ENCODE data around the gene PLEKHG3. TPM values are rescaled to one million over a fixed set of nuclear protein-coding genes. Genes with fewer than 3 reads are reported as not detected.

The PLEKHG3 gene
- total RNA-seq, 3 donors from 2014 or later = 1.1 to 6.7 (median 3.7) TPM

DNA sequence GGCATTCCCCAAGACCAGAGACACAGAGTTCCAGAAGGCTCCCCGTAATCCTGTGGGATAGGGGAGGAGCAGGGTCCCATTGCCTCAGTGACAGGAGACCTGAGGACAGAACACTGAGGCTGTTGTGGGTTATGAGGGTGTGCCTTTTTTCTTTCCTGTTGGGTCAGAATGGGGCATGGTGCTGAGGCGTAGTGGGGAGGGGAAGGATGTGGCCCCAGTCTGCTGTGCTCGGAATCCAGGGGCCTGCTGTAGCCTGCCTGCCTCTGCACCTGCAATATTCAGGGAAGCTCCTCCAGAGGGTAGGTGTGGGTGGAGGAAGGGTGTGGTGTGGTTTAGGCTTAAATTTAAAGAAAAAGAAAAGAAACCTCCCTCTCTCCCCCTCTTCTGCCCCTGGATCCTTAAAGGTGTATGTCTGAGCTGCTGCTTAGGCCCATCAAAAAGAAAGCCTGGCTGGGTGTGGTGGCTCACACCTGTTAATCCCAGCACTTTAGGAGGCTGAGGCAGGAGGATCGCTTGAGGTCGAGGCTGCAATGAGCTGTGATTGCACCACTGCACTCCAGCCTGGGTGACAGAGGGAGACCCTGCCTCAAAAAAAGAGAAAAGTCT is 18.7 kb downstream of the PLEKHG3 start:
- no peaks in the 10 kb centered on the region for H3K36me3 Mint-ChIP-seq (ENCODE audit: insufficient read depth)
- ATAC-seq (no peak), DNase-seq (no peak)
- H3K4me1 Mint-ChIP-seq (ENCODE audit: low read depth) = peaks cover 86% of the 10 kb centered on the region
- H3K4me3 Mint-ChIP-seq = peak overlapping the region; percentile 24
- H3K9me3 Mint-ChIP-seq = no peaks in the 10 kb centered on the region
- no peaks in the 10 kb centered on the region for H3K27me3 Mint-ChIP-seq (ENCODE audit: low read depth)

DNA sequence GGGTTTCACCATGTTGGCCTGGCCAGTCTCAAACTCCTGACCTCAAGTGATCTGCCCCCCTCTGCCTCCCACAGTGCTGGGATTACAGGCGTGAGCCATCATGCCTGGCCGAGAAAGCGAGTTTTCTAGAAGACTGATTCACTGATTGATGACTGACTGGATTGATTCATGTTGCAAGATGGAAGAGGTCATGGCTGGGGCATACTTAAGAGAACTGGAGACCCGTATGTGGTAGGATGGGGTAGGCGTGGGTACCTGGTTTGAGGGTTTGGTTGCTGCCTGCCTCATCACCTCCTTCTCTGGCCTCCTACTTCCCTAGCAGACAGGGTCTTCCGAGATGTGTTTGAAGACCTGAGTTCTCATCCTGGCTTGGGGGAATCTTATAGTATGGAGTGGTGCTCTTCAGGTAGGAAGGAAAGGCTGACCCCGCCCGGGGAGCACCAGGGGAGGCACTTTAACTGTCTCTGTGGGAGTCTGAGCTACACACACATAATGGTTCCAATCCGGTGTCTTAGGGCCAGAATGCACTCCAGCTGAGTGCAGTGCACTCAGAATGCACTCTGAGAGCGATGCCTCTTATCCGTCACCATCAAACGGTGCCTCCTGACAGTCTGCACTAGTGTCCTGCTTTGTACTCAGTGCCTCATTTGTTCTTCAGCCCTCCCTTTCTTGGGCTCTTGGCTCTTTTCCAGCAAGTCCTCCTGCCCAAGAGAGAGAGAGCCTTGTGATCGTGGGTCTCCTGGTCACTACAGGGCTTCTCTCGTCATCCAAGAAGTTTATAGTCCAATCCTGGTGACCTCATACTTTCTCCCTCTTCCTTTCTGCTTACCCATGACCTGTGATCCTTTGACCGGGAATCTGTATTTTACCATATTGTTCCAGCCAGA is 19.7 kb downstream of the PLEKHG3 start:
- H3K27me3 Mint-ChIP-seq (ENCODE audit: low read depth) = no peaks in the 10 kb centered on the region
- peaks cover 87% of the 10 kb centered on the region for H3K4me1 Mint-ChIP-seq (ENCODE audit: low read depth)
- peak; percentile 29 to 38 for ATAC-seq
- H3K4me3 Mint-ChIP-seq = peak overlapping the region; percentile 36
- H3K36me3 Mint-ChIP-seq (ENCODE audit: insufficient read depth) = no peaks in the 10 kb centered on the region
- no peak for DNase-seq
- H3K9me3 Mint-ChIP-seq = no peaks in the 10 kb centered on the region

DNA sequence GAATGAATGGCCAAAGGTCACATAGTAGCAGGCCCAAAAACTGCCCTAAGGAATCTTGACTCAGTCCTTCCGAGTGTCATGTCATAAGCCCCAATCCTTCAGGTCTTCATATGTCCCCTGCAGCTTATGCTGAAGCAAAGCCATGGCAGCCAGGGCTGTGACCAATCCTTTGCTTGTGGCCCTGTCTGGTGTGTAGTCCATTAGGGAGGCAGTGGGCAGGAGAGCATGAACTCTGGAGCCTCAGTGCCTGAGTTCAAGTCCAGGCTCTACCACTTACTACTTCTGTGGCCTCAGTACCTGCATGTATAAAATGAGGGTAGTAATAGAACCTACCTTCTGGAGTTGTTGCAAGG is 20.3 kb downstream of the PLEKHG3 start:
- H3K4me3 Mint-ChIP-seq = no peak overlapping the region
- ATAC-seq (no peak), DNase-seq (no peak)
- H3K9me3 Mint-ChIP-seq = no peaks in the 10 kb centered on the region
- H3K4me1 Mint-ChIP-seq (ENCODE audit: low read depth) = peaks cover 89% of the 10 kb centered on the region
- no peaks in the 10 kb centered on the region for H3K36me3 Mint-ChIP-seq (ENCODE audit: insufficient read depth)
- no peaks in the 10 kb centered on the region for H3K27me3 Mint-ChIP-seq (ENCODE audit: low read depth)

DNA sequence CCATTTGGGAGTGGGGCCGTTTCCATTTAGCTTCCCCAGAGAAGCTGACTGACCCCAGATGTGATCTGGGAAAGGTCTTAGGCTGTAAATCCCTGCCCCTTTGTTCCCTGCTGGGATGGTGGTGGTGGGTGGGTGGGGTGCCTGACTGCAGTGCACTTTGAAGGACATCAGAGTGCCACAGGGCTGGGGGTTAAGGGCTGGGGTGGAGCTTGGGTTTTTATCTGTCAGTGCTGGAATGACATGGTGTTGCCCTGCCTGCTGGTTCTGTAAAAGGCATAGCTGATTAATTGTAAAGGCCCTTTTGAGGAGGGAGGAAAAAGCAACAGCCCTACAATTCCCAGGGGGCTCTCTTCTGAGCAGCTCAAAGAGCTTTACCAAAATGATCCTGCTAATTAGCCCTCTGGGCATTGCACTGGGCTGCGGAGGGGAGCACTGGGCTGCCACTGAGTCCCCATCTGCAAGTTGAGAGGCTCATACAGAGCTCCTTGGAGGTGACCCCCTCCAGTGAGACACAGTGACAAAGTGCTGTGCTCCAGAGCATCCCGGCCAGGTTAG is 21.1 kb downstream of the PLEKHG3 start:
- H3K36me3 Mint-ChIP-seq (ENCODE audit: insufficient read depth) = no peaks in the 10 kb centered on the region
- ATAC-seq (no peak), DNase-seq (no peak)
- peaks cover 91% of the 10 kb centered on the region for H3K4me1 Mint-ChIP-seq (ENCODE audit: low read depth)
- no peaks in the 10 kb centered on the region for H3K27me3 Mint-ChIP-seq (ENCODE audit: low read depth)
- H3K9me3 Mint-ChIP-seq = no peaks in the 10 kb centered on the region
- peak overlapping the region; percentile 4 for H3K4me3 Mint-ChIP-seq

DNA sequence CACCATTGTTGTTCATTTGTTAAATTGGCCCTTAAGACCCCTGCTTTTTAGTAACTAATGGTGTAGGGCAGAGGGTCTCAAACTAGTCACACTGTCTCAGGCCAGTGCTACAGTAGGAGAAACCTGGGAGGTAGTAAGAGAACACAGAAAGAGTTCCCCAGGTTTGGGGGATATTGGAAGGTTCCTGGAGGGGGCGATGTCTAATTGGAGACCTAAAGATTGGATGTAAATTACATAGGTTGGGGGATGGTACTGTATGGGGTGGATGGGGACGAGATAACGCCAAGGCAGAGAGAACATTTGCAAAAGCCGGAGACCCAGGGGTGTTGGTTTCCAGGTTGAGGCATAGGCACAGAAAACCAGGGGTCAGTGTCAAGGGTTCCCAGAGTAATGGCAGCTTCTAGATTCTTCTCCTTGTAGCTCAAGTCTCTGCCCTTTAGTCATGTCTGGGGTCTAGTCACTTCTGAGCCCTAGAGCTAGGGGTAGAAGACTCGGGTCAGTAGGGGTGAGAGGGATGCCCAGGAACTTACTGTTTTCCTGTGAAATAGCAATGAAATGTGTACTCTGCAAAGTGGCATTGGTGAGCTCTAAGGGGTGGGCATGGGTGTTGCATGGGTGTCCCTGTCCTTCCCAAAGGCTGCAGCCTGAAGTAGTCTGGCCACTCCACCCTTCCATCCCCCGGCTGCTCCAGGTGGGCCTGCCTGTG is 21.8 kb downstream of the PLEKHG3 start:
- ATAC-seq = no peak
- H3K4me3 Mint-ChIP-seq = no peak overlapping the region

DNA sequence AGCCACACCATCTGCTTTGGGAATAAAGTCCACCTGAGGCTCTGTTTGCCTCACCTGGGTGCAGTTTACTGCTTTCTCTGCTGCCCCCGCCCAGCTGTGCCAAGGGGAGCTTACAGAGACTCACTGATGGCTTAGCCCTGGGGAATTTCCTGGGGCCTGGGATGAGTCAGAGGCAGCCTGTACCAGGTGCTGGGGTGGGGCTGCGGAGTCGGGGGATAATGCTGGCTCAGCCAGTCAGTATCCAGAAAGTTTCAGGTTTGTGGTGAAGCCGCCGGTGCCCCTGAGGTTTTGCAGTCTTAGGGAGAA is 22.3 kb downstream of the PLEKHG3 start:
- H3K9me3 Mint-ChIP-seq = no peaks in the 10 kb centered on the region
- DNase-seq = peak; percentile 41
- H3K27me3 Mint-ChIP-seq (ENCODE audit: low read depth) = no peaks in the 10 kb centered on the region
- H3K4me1 Mint-ChIP-seq (ENCODE audit: low read depth) = peaks cover 86% of the 10 kb centered on the region
- H3K36me3 Mint-ChIP-seq (ENCODE audit: insufficient read depth) = no peaks in the 10 kb centered on the region
- ATAC-seq = peak; percentile 67 to 73
- H3K4me3 Mint-ChIP-seq = no peak overlapping the region

More for the DNA sequence above, 21.8 kb downstream of the PLEKHG3 start:
- Mint-ChIP-seq H3K4me1 (ENCODE audit: low read depth) (peaks cover 89% of the 10 kb centered on the region), H3K36me3 (ENCODE audit: insufficient read depth) (no peaks in the 10 kb centered on the region), H3K27me3 (ENCODE audit: low read depth) (no peaks in the 10 kb centered on the region), H3K9me3 (no peaks in the 10 kb centered on the region)
- no peak for DNase-seq

DNA sequence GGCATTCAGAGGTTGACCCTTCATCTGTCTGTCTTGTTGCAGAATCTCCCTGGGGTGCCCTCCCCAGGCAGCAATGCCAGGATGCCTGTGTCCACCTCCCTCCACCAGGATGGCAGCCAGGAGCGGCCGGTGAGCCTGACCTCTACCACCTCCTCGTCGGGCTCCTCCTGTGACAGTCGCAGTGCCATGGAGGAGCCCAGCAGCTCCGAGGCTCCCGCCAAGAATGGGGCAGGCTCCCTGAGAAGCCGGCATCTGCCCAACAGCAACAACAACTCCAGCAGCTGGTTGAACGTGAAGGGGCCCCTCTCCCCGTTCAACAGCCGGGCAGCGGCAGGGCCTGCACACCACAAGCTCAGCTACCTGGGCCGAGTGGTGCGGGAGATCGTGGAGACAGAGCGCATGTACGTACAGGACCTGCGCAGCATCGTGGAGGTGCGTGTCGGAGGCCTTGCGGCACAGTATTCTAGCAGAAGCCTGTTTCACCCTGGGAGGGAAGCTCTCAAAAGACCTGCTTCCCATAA is 23.4 kb downstream of the PLEKHG3 start:
- no peak overlapping the region for H3K4me3 Mint-ChIP-seq
- H3K9me3 Mint-ChIP-seq = no peaks in the 10 kb centered on the region
- H3K4me1 Mint-ChIP-seq (ENCODE audit: low read depth) = peaks cover 75% of the 10 kb centered on the region
- DNase-seq (no peak), ATAC-seq (no peak)
- H3K27me3 Mint-ChIP-seq (ENCODE audit: low read depth) = no peaks in the 10 kb centered on the region
- no peaks in the 10 kb centered on the region for H3K36me3 Mint-ChIP-seq (ENCODE audit: insufficient read depth)

DNA sequence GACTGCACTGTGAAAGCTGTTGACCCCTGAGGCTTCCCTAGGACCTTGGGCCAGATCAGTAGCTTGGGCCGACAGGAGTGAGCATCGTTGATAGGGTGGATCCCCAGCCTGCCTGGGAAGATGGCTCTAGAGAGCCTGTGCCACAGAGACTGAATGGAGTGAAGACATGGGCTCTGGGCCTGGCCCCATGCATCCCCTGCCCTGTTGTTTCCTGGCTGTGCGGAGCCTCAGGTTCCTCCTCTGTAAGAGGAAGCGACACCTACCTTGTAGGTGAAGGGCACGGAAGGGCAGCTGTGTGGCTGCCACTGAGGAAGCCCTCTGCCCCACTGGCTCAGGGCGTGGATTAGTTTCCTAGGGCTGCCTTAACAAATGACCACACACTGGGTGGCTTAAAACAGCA is 23.9 kb downstream of the PLEKHG3 start:
- ATAC-seq (no peak), DNase-seq (no peak)
- Mint-ChIP-seq H3K27me3 (ENCODE audit: low read depth) (no peaks in the 10 kb centered on the region), H3K4me1 (ENCODE audit: low read depth) (peaks cover 70% of the 10 kb centered on the region), H3K9me3 (no peaks in the 10 kb centered on the region), H3K36me3 (ENCODE audit: insufficient read depth) (no peaks in the 10 kb centered on the region), H3K4me3 (no peak overlapping the region)

DNA sequence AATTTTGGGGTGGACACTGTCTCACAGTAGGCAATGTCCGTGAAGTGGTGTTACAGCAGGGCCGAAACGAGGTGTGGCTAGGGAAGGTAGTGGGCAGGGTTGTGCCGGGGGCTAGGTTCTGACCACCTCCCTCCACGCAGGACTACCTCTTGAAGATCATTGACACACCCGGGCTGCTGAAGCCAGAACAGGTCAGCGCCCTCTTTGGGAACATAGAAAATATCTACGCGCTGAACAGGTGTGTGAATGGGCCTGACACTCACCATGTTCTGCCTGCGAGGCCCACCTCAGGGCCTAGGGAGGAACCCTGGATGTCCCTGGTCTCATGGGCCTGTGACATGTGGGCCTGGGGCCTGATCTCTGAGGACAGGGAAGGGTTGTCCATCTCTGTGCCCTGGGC is 24.6 kb downstream of the PLEKHG3 start:
- no peak for ATAC-seq
- H3K9me3 Mint-ChIP-seq = no peaks in the 10 kb centered on the region
- peaks cover 68% of the 10 kb centered on the region for H3K4me1 Mint-ChIP-seq (ENCODE audit: low read depth)
- no peak overlapping the region for H3K4me3 Mint-ChIP-seq
- DNase-seq = no peak
- no peaks in the 10 kb centered on the region for H3K27me3 Mint-ChIP-seq (ENCODE audit: low read depth)
- H3K36me3 Mint-ChIP-seq (ENCODE audit: insufficient read depth) = peaks cover 1% of the 10 kb centered on the region

DNA sequence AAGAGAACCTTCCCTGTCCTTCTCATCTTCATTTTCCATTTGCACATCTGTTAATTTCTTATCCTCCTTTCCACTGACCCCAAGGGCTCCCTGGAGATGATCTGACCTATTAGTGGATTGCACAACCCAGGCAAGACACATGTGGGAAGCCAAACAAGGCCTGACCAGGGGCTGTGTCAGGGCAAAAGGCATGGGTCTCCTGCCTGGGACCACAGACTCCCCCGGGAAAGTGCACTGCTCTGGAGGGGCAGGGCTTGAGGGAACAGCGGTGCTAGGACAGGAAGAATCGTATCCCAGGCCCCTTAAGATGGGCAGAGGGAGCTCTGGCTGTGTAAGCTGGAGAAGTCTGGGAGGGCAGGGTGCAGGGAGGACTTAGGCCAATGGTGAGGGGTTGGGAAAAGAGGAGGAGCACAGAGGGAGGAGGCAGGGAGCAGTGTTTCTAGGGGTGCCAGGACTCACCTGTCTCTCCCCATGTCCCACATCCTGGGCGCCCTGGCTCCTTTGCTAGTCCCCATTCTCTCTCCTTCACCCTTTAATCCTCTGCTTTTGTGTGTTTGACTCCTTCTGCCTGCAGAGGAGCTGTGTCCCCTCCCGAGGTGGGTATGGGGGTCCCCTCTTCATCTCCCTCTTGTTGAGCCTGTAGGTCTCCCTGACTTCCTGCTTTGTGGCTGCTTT is 25.3 kb downstream of the PLEKHG3 start:
- no peaks in the 10 kb centered on the region for H3K9me3 Mint-ChIP-seq
- H3K36me3 Mint-ChIP-seq (ENCODE audit: insufficient read depth) = peaks cover 3% of the 10 kb centered on the region
- H3K4me1 Mint-ChIP-seq (ENCODE audit: low read depth) = peaks cover 67% of the 10 kb centered on the region
- DNase-seq (no peak), ATAC-seq (no peak)
- no peaks in the 10 kb centered on the region for H3K27me3 Mint-ChIP-seq (ENCODE audit: low read depth)
- no peak overlapping the region for H3K4me3 Mint-ChIP-seq

DNA sequence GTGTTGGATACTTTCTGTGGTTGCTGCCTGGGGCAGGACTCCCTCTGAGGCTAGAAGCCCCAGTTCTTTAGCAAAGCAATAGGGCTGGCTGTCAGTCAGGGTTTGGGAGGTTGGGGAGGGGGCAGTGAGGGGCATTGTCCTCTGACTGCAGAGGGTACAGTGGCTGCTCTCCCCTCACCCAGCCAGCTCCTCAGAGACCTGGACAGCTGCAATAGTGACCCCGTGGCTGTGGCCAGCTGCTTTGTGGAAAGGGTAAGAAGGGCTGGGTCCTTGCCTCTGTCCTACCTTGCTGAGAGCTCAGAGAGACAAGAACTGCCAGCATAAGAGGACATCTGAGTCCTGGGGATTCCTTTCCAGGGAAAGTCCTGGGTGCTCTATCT is 25.8 kb downstream of the PLEKHG3 start:
- no peak for DNase-seq
- Mint-ChIP-seq H3K36me3 (ENCODE audit: insufficient read depth) (peaks cover 3% of the 10 kb centered on the region), H3K4me1 (ENCODE audit: low read depth) (peaks cover 67% of the 10 kb centered on the region), H3K9me3 (no peaks in the 10 kb centered on the region), H3K4me3 (no peak overlapping the region), H3K27me3 (ENCODE audit: low read depth) (no peaks in the 10 kb centered on the region)
- ATAC-seq = no peak

DNA sequence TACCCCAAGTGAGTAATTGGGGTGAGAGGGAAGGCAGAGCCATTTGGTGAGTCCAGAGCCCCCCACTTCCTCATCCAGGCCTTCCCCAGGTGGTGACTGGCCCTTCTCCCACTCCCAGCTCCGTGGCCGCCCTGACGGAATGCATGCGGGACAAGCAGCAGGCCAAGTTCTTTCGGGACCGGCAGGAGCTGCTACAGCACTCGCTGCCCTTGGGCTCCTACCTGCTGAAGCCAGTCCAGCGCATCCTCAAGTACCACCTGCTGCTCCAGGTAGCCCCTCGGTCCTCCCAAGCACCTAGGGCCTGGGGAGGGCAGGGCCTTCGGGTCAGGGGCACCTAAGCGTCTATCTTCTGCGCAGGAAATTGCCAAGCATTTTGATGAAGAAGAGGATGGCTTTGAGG is 26.5 kb downstream of the PLEKHG3 start:
- Mint-ChIP-seq H3K4me1 (ENCODE audit: low read depth) (peaks cover 67% of the 10 kb centered on the region), H3K27me3 (ENCODE audit: low read depth) (no peaks in the 10 kb centered on the region), H3K4me3 (no peak overlapping the region), H3K9me3 (no peaks in the 10 kb centered on the region), H3K36me3 (ENCODE audit: insufficient read depth) (peaks cover 3% of the 10 kb centered on the region)
- DNase-seq = no peak
- ATAC-seq = no peak

DNA sequence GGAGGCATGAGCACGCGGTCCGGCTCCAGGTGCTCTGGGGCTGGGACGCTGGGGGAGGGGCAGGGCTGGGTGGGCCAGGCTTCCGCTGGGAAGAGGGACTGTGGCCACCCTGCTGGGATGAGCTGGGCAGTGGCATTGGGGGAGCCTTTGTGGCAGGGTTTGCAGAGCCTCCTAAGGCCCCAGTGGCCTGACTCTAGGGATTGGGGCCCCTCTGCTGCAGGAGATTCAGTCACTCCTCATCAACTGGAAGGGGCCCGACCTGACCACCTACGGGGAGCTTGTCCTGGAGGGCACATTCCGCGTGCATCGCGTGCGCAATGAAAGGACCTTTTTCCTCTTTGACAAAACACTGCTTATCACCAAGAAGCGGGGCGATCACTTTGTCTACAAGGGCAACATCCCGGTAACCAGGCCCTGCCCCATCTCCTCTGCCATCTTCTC is 26.9 kb downstream of the PLEKHG3 start:
- Mint-ChIP-seq H3K4me1 (ENCODE audit: low read depth) (peaks cover 62% of the 10 kb centered on the region), H3K27me3 (ENCODE audit: low read depth) (no peaks in the 10 kb centered on the region), H3K36me3 (ENCODE audit: insufficient read depth) (peaks cover 3% of the 10 kb centered on the region), H3K4me3 (no peak overlapping the region), H3K9me3 (no peaks in the 10 kb centered on the region)
- no peak for ATAC-seq
- DNase-seq = no peak

DNA sequence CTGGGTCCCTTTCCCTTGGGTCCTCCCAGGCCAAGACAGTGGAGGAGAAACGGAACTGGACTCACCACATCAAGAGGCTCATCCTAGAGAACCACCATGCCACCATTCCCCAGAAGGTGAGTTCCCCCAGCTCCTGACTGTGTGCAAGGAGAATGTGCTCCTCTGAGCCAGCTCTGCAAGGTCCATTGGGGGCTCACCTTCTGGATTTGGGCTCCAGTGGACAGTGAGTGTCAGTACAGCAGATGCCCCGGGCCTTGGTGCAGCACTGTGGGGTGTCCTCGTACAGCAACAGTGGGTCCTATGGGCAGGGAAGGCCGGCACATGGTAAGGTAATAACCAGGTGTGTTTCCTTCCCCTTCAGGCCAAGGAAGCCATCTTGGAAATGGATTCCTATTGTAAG is 27.8 kb downstream of the PLEKHG3 start:
- no peak overlapping the region for H3K4me3 Mint-ChIP-seq
- H3K27me3 Mint-ChIP-seq (ENCODE audit: low read depth) = no peaks in the 10 kb centered on the region
- H3K36me3 Mint-ChIP-seq (ENCODE audit: insufficient read depth) = peaks cover 3% of the 10 kb centered on the region
- H3K9me3 Mint-ChIP-seq = no peaks in the 10 kb centered on the region
- DNase-seq (no peak), ATAC-seq (no peak)
- peaks cover 53% of the 10 kb centered on the region for H3K4me1 Mint-ChIP-seq (ENCODE audit: low read depth)
